Measurements from ENCODE around the gene KCNQ1. TPM values are rescaled to one million over a fixed set of nuclear protein-coding genes. Genes with fewer than 3 reads are reported as not detected.

KCNQ1 gene
- total and polyA plus RNA-seq, 2 experiments from 2014 or later, result 0.45 to 0.87 TPM

GRCh38 chr11:2599561-2600189, 154.9 kb downstream of the KCNQ1 start:
- TF ChIP-seq CREB1 (CRISPR knock-in tag; IDR thresholded peaks at IDR 0.05; ENCODE audit: low read depth), result no peak
- no peak for TF ChIP-seq ZNF462 (CRISPR knock-in tag; IDR thresholded peaks at IDR 0.05)
- no peak for TF ChIP-seq ZNF114 (CRISPR knock-in tag; IDR thresholded peaks at IDR 0.05)
- no peak for TF ChIP-seq POLR2AphosphoS5 (IDR thresholded peaks at IDR 0.05; ENCODE audit: low read depth)
- no peak for TF ChIP-seq EZH2phosphoT487 (IDR thresholded peaks at IDR 0.05; ENCODE audit: unreplicated experiment)
- no peak for TF ChIP-seq CTCF (conservative IDR thresholded peaks at IDR 0.05; ENCODE audit: low read depth in 2 of 2)
- no peak for TF ChIP-seq NANOG (IDR thresholded peaks at IDR 0.05; ENCODE audit: borderline replicate concordance)
- no peak for TF ChIP-seq ETS1 (IDR thresholded peaks at IDR 0.05)
- no peak for TF ChIP-seq JUNB (IDR thresholded peaks at IDR 0.05; ENCODE audit: unreplicated experiment)
- no peak for TF ChIP-seq ZNF331 (CRISPR knock-in tag; IDR thresholded peaks at IDR 0.05; ENCODE audit: low read depth)
- DNase-seq (ENCODE audit: low spot score) (no peak), ATAC-seq (no peak)
- H3K27ac ChIP-seq (ENCODE audit: low read depth), result no peak overlapping the region
- Mint-ChIP-seq H3K36me3 (ENCODE audit: low read depth) (peaks cover 7% of the 10 kb centered on the region; the same call in 2 of the 3 replicates), H3K4me3 (no peak overlapping the region), H3K27me3 (ENCODE audit: insufficient read depth, low read depth, poor library complexity) (peaks cover 91% of the 10 kb centered on the region), H3K27ac (no peak overlapping the region), H3K4me1 (no peaks in the 10 kb centered on the region; the same call in 1 of the 3 replicates), H3K9me3 (peaks cover 26% of the 10 kb centered on the region)
- no peak overlapping the region for H3K4me2 ChIP-seq
- H3K36me3 ChIP-seq (ENCODE audit: insufficient read depth), result no peaks in the 10 kb centered on the region
- no peak overlapping the region for H3K4me3 ChIP-seq
- no peaks in the 10 kb centered on the region for H3F3A ChIP-seq (replicated peaks; ENCODE audit: low read depth)
- H3K27me3 ChIP-seq (ENCODE audit: insufficient read depth), result peaks cover 100% of the 10 kb centered on the region
- H4K20me1 ChIP-seq (replicated peaks; ENCODE audit: insufficient read depth), result no peaks in the 10 kb centered on the region
- H2AFZ ChIP-seq, result no peak overlapping the region
- H3K79me2 ChIP-seq (replicated peaks; ENCODE audit: insufficient read depth), result no peaks in the 10 kb centered on the region
- no peaks in the 10 kb centered on the region for H3K9me2 ChIP-seq (ENCODE audit: insufficient read depth)
- no peaks in the 10 kb centered on the region for H3K4me1 ChIP-seq (ENCODE audit: insufficient read depth)

All from GM23338 (cell line).